ENCODE measurements around the gene LRRC23. TPM values are rescaled to one million over a fixed set of nuclear protein-coding genes. Genes with fewer than 3 reads are reported as not detected.

Gene LRRC23
- total and polyA plus RNA-seq, 2 donors (not counting 1 experiment from before 2014, with no cell fraction given): 5.6 to 9.6 TPM

DNA sequence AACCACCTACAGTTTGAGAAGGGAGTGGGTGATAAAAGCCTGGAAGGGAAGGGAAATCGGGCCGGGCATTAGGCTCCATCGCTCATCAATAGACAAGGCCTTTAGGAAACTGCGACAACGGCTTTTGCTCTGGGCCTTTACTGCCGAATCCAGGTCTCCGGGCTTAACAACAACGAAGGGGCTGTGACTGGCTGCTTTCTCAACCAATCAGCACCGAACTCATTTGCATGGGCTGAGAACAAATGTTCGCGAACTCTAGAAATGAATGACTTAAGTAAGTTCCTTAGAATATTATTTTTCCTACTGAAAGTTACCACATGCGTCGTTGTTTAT, 38.7 kb downstream of the LRRC23 start:
- H4K20me1 ChIP-seq (ENCODE audit: control insufficient read depth, extremely low read depth, insufficient read depth, low read length): no peaks in the 10 kb centered on the region
- no peak for TF ChIP-seq EZH2 (IDR thresholded peaks at IDR 0.05; ENCODE audit: low read length, missing control alignments)
- TF ChIP-seq, protein P1, sequence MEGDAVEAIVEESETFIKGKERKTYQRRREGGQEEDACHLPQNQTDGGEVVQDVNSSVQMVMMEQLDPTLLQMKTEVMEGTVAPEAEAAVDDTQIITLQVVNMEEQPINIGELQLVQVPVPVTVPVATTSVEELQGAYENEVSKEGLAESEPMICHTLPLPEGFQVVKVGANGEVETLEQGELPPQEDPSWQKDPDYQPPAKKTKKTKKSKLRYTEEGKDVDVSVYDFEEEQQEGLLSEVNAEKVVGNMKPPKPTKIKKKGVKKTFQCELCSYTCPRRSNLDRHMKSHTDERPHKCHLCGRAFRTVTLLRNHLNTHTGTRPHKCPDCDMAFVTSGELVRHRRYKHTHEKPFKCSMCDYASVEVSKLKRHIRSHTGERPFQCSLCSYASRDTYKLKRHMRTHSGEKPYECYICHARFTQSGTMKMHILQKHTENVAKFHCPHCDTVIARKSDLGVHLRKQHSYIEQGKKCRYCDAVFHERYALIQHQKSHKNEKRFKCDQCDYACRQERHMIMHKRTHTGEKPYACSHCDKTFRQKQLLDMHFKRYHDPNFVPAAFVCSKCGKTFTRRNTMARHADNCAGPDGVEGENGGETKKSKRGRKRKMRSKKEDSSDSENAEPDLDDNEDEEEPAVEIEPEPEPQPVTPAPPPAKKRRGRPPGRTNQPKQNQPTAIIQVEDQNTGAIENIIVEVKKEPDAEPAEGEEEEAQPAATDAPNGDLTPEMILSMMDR (conservative IDR thresholded peaks at IDR 0.05 in 1 of 2, IDR thresholded peaks at IDR 0.05 in 1 of 2; ENCODE audit: low read depth in 1 of 2, low read length in 2 of 2): no peak
- H3K4me3 ChIP-seq (replicated peaks in 1 of 4; ENCODE audit: control extremely low read depth in 1 of 4, insufficient read depth in 1 of 4, low read depth in 3 of 4, low read length in 4 of 4): peak overlapping the region in 3 of 4 experiments; percentile 65 to 75 (median 75)
- peak overlapping the region; percentile 43 for H3K9ac ChIP-seq (ENCODE audit: insufficient read depth, low read length)
- peak overlapping the region; percentile 54 for H3K4me2 ChIP-seq (ENCODE audit: extremely low read depth, insufficient read depth, low read length)
- peaks cover 2% of the 10 kb centered on the region for H3K79me2 ChIP-seq (ENCODE audit: control insufficient read depth, insufficient read depth, low read length)
- H3K4me1 ChIP-seq (ENCODE audit: control insufficient read depth, extremely low read depth, insufficient read depth, low read length): peaks cover 16% of the 10 kb centered on the region
- no peaks in the 10 kb centered on the region for H3K27me3 ChIP-seq (ENCODE audit: control insufficient read depth, insufficient read depth, low read length)
- no peaks in the 10 kb centered on the region for H3K9me3 ChIP-seq (ENCODE audit: control insufficient read depth, insufficient read depth, low read depth, low read length)
- H3K36me3 ChIP-seq (ENCODE audit: control insufficient read depth, insufficient read depth, low read length): peaks cover 28% of the 10 kb centered on the region
- H3K27ac ChIP-seq (ENCODE audit: insufficient read depth, low read length): peak overlapping the region; percentile 94
- no peak overlapping the region for H2AFZ ChIP-seq (ENCODE audit: low read length)
- peak; percentile 95 to 96 for DNase-seq (ENCODE audit: low read depth in 2 of 2)

DNA sequence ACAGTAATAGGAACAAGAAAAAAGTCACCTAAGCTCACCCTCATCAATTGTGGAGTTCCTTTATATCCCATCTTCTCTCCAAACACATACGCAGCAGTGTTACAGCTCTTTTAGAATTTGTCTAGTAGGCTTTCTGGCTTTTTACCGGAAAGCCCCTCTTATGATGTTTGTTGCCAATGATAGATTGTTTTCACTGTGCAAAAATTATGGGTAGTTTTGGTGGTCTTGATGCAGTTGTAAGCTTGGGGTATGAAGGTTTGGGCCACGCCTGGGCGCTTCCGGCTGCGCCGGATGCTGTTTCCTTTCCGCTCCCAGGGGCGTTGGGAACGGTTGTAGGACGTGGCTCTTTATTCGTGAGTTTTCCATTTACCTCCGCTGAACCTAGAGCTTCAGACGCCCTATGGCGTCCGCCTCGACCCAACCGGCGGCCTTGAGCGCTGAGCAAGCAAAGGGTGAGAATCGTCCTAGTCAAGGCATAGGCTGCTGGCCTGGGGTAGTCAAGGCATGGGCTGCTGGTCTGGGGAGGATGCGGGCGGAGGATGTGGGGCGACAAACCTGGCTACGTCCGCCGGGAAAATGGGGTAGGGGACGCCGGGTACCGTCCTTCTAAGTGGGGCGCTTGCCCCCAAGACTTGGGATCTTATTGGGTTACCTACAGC, 39.2 kb downstream of the LRRC23 start, which contains the start of the genes C12orf57 and RNU7-1:
TSS of gene C12orf57 (plus strand) at position 301 of the 659 bp plus-strand sequence. CDS start at position 401, 100 bp downstream.
TSS of gene RNU7-1 (plus strand) at position 95 of the 659 bp plus-strand sequence.
- Histone ChIP-seq H3K36me3 (ENCODE audit: control insufficient read depth, insufficient read depth, low read length) (peaks cover 23% of the 10 kb centered on the region), H2AFZ (ENCODE audit: low read length) (no peak within 1 kb of the TSS)
- peak in 1 of 2 donors; percentile 90 for DNase-seq (ENCODE audit: low read depth in 2 of 2)

DNA sequence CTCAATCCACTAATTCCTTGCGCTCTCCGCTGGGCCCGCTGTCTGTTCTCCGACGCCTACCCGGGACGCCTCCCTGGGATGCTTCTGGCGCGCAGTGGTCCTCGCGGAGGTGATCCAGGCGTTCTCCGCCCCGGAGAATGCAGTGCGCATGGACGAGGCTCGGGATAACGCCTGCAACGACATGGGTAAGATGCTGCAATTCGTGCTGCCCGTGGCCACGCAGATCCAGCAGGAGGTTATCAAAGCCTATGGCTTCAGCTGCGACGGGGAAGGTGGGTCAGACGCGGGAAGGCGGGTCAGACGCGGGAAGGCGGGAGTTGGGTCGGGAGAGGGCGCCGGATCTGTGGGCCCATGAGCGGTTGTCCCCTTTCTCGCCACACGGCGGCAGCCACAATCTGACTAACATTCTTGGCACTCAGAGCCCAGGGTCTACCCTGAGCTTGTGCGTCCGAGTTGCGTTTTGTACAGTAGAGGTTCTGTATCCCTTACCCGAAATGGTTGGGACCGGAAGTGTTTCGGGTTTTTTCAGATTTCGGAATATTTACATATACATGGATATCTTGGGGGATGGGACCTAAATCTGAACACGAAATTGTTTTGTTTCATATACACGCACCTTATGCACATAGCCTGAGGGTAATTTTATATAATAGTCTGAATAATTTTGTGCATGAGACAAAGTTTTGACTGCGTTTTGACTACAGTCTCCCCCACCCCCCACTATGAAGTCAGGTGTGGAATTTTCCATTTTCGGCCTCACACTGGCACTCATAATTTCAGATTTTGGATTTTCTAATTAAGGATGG, 40.0 kb downstream of the LRRC23 start:
- Histone ChIP-seq H4K20me1 (ENCODE audit: control insufficient read depth, extremely low read depth, insufficient read depth, low read length) (no peaks in the 10 kb centered on the region), H3K27ac (ENCODE audit: insufficient read depth, low read length) (peak overlapping the region; percentile 94), H3K36me3 (ENCODE audit: control insufficient read depth, insufficient read depth, low read length) (peaks cover 17% of the 10 kb centered on the region), H3K4me2 (ENCODE audit: extremely low read depth, insufficient read depth, low read length) (peak overlapping the region; percentile 95), H3K4me3 (replicated peaks in 1 of 4; ENCODE audit: control extremely low read depth in 1 of 4, insufficient read depth in 1 of 4, low read depth in 3 of 4, low read length in 4 of 4) (peak overlapping the region; percentile 64 to 75 (median 70)), H2AFZ (ENCODE audit: low read length) (no peak overlapping the region), H3K4me1 (ENCODE audit: control insufficient read depth, extremely low read depth, insufficient read depth, low read length) (peaks cover 15% of the 10 kb centered on the region), H3K9me3 (ENCODE audit: control insufficient read depth, insufficient read depth, low read depth, low read length) (no peaks in the 10 kb centered on the region), H3K27me3 (ENCODE audit: control insufficient read depth, insufficient read depth, low read length) (no peaks in the 10 kb centered on the region), H3K79me2 (ENCODE audit: control insufficient read depth, insufficient read depth, low read length) (no peaks in the 10 kb centered on the region), H3K9ac (ENCODE audit: insufficient read depth, low read length) (peak overlapping the region; percentile 81)
- TF ChIP-seq, protein P1 (conservative IDR thresholded peaks at IDR 0.05 in 1 of 2, IDR thresholded peaks at IDR 0.05 in 1 of 2; ENCODE audit: low read depth in 1 of 2, low read length in 2 of 2): peak; percentile 87 to 88
- TF ChIP-seq EZH2 (IDR thresholded peaks at IDR 0.05; ENCODE audit: low read length, missing control alignments): no peak
- DNase-seq (ENCODE audit: low read depth in 2 of 2): peak; percentile 91 to 93

More for the DNA sequence above, 39.2 kb downstream of the LRRC23 start, which contains the start of the genes C12orf57 and RNU7-1:
- no peaks in the 10 kb centered on the region for H3K9me3 ChIP-seq (ENCODE audit: control insufficient read depth, insufficient read depth, low read depth, low read length)
- TF ChIP-seq, protein P1 (conservative IDR thresholded peaks at IDR 0.05 in 1 of 2, IDR thresholded peaks at IDR 0.05 in 1 of 2; ENCODE audit: low read depth in 1 of 2, low read length in 2 of 2): no peak
- H3K9ac ChIP-seq (ENCODE audit: insufficient read depth, low read length): peak within 1 kb of the TSS; percentile 81
- peak within 1 kb of the TSS; percentile 94 for H3K27ac ChIP-seq (ENCODE audit: insufficient read depth, low read length)
- peak within 1 kb of the TSS; percentile 95 for H3K4me2 ChIP-seq (ENCODE audit: extremely low read depth, insufficient read depth, low read length)
- peak within 1 kb of the TSS; percentile 64 to 75 (median 70) for H3K4me3 ChIP-seq (replicated peaks in 1 of 4; ENCODE audit: control extremely low read depth in 1 of 4, insufficient read depth in 1 of 4, low read depth in 3 of 4, low read length in 4 of 4)
- peaks cover 15% of the 10 kb centered on the region for H3K4me1 ChIP-seq (ENCODE audit: control insufficient read depth, extremely low read depth, insufficient read depth, low read length)
- no peaks in the 10 kb centered on the region for H4K20me1 ChIP-seq (ENCODE audit: control insufficient read depth, extremely low read depth, insufficient read depth, low read length)
- H3K27me3 ChIP-seq (ENCODE audit: control insufficient read depth, insufficient read depth, low read length): no peaks in the 10 kb centered on the region
- peaks cover 2% of the 10 kb centered on the region for H3K79me2 ChIP-seq (ENCODE audit: control insufficient read depth, insufficient read depth, low read length)

All from fibroblast of lung (primary cell).